ENCODE measurements around the gene PLA2G15.

The PLA2G15 gene

DNA sequence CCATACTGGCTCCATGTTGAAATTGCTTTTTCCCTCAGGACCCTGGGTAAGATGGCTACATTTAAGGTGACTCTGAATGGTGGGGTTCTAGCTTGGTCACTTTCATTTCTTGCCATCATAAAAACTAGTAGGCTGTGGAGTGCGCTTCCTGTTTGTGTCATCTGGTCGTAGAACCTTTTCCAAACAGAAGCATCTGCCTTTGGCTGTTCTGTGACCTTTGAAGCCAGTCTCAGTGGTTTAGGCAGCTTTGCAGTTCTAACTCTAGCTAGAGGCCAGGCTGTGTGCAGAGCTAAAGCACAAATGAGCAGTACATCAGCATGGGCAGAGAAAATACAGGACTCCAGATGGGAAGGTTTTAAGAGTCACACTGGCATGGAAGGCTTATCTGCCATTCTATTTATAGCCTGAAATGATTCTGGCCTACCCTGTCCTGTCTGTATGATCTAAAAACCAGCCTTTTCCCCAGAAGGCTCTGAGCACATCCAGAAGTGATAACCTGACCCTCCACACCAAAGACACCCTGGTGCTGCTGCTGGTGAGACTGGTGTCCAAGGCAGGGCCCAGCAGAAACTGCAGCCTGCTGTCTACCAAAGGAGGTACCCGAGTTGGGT lies 17.9 kb upstream of the PLA2G15 start:
- Histone ChIP-seq H3K36me3 (ENCODE audit: control insufficient read depth, insufficient read depth, low read length) (peaks cover 22% of the 10 kb centered on the region), H3K9ac (ENCODE audit: low read length) (peak overlapping the region; percentile 35), H3K4me3 (ENCODE audit: low read length) (no peak overlapping the region), H3K4me1 (ENCODE audit: control insufficient read depth, insufficient read depth, low read length) (no peaks in the 10 kb centered on the region), H3K27me3 (ENCODE audit: control insufficient read depth, insufficient read depth, low read length) (no peaks in the 10 kb centered on the region), H3K27ac (ENCODE audit: low read depth, low read length) (no peak overlapping the region)

DNA sequence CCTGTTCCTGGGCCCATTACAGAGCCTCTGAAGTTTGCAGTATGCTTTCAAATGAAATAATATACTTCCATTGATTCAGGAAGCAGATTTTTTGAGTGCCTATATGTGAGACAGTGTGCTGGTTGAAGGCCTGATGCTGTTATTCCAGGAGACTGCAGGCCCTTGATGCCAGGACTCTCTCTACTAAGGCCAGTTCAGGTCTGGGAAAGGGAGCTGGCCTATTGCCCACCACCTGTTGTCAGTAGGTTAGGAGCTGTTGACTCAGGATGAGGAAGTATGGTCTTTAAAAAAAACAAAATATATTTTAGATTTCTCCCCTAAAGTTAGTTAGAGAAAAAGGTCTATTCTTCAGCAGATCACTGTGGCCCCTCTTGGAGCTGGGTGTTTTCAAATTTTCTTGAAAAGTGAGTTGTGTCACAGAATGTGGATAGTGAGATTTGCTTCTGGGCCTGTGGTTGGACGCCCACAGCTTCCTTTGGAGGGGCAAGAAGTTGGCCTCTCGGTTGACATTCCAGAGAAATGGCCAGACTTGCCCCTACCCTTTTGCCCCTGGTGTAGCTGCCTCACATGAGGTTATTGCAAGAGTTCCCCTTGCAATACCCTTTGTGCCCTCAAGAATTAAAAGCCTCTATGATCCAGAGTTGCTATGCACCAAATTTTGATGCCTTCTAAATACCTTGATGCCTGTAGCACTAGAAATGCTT lies 17.2 kb upstream of the PLA2G15 start:
- Histone ChIP-seq H3K9ac (ENCODE audit: low read length) (no peak overlapping the region), H3K4me3 (ENCODE audit: low read length) (no peak overlapping the region), H3K4me1 (ENCODE audit: control insufficient read depth, insufficient read depth, low read length) (no peaks in the 10 kb centered on the region), H3K36me3 (ENCODE audit: control insufficient read depth, insufficient read depth, low read length) (peaks cover 22% of the 10 kb centered on the region), H3K27ac (ENCODE audit: low read depth, low read length) (no peak overlapping the region), H3K27me3 (ENCODE audit: control insufficient read depth, insufficient read depth, low read length) (no peaks in the 10 kb centered on the region)

DNA sequence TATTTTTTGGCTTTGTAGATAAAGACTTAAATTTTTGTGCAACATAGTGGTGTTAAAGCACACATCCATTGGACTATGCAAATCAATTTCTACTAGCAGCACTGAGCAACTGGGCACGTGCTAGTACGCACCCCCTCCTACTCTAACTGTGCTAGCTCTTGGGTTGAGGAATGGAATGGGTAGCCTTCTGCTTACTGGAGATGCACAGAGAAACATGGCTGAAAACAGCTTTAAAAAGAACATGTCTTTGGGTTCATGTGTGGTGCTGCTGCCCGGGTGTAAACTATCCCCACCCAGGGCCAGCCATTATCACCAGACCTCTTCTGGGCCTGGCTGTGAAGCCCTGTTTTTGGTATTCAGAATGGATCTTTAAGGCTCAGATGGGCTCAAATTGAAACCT lies 16.5 kb upstream of the PLA2G15 start:
- Histone ChIP-seq H3K9ac (ENCODE audit: low read length) (no peak overlapping the region), H3K36me3 (ENCODE audit: control insufficient read depth, insufficient read depth, low read length) (peaks cover 22% of the 10 kb centered on the region), H3K27ac (ENCODE audit: low read depth, low read length) (no peak overlapping the region), H3K4me1 (ENCODE audit: control insufficient read depth, insufficient read depth, low read length) (no peaks in the 10 kb centered on the region), H3K4me3 (ENCODE audit: low read length) (no peak overlapping the region), H3K27me3 (ENCODE audit: control insufficient read depth, insufficient read depth, low read length) (no peaks in the 10 kb centered on the region)

DNA sequence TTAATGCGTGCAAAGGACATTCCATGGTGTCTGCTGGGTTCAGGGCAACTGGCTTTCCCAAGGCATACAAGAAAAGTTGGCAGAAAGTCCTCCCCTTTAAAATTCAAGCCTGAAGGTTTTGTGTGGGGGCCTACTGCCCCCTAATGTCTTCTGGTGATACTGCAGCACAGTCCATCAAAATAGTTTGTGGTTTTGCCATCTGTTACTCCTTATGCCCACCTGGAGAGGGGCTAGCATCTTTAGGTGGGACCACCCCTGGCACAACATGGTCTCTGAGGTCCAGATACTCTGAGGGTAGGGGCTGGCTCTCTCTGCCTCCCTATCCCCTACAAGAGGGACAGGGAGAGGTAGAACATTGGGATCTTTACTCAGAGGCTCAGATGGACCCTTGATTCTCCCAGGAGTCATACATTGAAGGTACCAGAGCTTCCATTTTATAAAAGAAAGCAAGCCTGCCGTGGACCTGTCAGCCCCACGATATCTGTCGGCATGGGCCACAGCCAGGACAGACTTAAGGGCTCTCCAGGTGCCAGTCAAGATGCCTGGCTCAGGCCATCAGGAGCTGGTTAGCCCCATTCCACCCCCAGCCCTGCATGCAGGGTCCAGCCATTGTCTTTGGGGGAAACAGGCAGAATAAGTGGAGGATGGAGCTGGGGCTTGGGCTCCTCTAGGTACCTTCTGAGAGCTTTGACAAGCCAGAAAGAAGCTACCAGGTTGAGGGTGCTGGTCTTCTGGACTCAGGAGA lies 15.6 kb upstream of the PLA2G15 start:
- no peak overlapping the region for H3K9ac ChIP-seq (ENCODE audit: low read length)
- H3K27ac ChIP-seq (ENCODE audit: low read depth, low read length), result no peak overlapping the region
- no peak overlapping the region for H3K4me3 ChIP-seq (ENCODE audit: low read length)
- peaks cover 22% of the 10 kb centered on the region for H3K36me3 ChIP-seq (ENCODE audit: control insufficient read depth, insufficient read depth, low read length)
- no peaks in the 10 kb centered on the region for H3K27me3 ChIP-seq (ENCODE audit: control insufficient read depth, insufficient read depth, low read length)
- H3K4me1 ChIP-seq (ENCODE audit: control insufficient read depth, insufficient read depth, low read length), result no peaks in the 10 kb centered on the region

DNA sequence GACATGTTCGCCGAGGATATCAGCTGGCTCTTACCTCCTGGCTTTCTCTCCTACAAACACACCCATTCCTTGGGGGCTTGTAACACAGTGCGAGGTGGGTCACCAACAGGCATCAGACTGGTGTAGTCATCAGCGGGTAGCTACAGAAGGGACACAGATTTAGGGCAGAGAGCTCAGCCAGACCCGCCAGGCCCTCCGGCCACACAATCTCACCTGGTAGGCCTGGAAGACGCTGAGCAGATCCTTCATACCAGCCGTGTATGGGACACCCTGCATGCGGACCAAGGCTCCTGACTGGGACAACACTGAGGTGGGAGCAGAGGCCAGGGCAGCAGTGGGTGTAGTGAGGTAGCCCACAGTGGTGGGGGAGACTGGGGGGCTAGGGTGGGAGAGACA lies 15.0 kb upstream of the PLA2G15 start:
- Histone ChIP-seq H3K27me3 (ENCODE audit: control insufficient read depth, insufficient read depth, low read length) (no peaks in the 10 kb centered on the region), H3K27ac (ENCODE audit: low read depth, low read length) (no peak overlapping the region), H3K9ac (ENCODE audit: low read length) (no peak overlapping the region), H3K4me3 (ENCODE audit: low read length) (no peak overlapping the region), H3K36me3 (ENCODE audit: control insufficient read depth, insufficient read depth, low read length) (peaks cover 22% of the 10 kb centered on the region), H3K4me1 (ENCODE audit: control insufficient read depth, insufficient read depth, low read length) (no peaks in the 10 kb centered on the region)

DNA sequence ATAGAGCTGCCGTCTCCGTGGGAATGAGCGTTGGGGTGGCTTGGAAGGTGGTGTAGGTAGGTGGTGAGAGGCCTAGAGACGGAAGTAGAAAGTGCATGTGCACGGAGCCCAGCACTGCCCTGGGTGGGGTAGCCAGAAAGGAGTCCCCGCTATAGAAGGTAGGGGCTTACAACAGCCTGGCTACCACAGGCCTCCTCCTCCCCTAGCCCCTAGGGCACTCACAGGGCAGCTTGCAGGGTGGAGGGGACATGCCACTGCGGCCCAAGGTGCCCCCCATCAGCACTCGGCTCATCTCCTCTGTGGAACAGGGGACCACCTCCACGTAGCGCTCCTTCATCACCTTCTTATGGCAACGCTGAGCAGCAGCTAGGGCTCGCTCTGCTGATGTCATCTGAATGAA lies 14.2 kb upstream of the PLA2G15 start:
- peaks cover 22% of the 10 kb centered on the region for H3K36me3 ChIP-seq (ENCODE audit: control insufficient read depth, insufficient read depth, low read length)
- no peak overlapping the region for H3K27ac ChIP-seq (ENCODE audit: low read depth, low read length)

DNA sequence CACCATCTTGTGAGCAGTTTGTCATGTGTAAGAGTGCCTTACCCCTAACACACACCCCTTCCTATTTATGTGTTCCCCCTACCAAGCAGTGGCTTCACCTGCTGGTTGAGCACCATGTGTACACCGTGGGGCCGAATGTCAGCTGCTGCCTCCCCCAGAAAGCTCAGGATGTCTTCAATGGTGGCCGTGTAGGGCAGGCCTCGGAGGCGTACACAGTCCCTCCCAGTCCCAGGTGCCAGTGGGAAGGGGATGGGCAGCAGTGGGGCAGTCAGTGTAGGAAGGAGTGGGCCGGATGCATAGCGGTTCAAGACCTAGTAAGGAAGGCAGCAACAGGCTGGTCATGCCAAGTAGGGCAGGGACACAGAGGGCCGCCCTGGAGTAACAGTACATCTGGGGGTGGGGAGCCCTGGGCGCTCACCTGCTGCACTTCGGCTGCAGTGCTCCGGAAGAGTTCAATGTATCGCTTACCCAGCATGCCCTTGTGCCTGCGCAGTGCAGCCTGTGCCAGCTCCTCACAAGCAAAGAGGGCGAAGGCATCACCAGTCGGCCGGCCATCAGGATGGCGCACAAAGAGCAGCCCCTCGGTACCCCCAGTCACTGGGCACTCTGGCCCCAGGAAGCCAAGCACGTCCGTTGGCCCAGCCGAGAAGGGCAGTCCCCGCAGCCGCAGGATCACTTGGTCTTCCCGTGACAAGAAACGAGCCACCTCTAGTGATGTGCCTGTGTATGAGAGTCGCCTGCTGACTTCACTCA lies 13.6 kb upstream of the PLA2G15 start:
- H3K9ac ChIP-seq (ENCODE audit: low read length), result no peak overlapping the region
- no peak overlapping the region for H3K4me3 ChIP-seq (ENCODE audit: low read length)
- H3K27ac ChIP-seq (ENCODE audit: low read depth, low read length), result no peak overlapping the region
- H3K36me3 ChIP-seq (ENCODE audit: control insufficient read depth, insufficient read depth, low read length), result peaks cover 22% of the 10 kb centered on the region
- peaks cover 2% of the 10 kb centered on the region for H3K4me1 ChIP-seq (ENCODE audit: control insufficient read depth, insufficient read depth, low read length)
- no peaks in the 10 kb centered on the region for H3K27me3 ChIP-seq (ENCODE audit: control insufficient read depth, insufficient read depth, low read length)

More for the DNA sequence above, 14.2 kb upstream of the PLA2G15 start:
- Histone ChIP-seq H3K4me1 (ENCODE audit: control insufficient read depth, insufficient read depth, low read length) (no peaks in the 10 kb centered on the region), H3K27me3 (ENCODE audit: control insufficient read depth, insufficient read depth, low read length) (no peaks in the 10 kb centered on the region), H3K4me3 (ENCODE audit: low read length) (no peak overlapping the region), H3K9ac (ENCODE audit: low read length) (no peak overlapping the region)

DNA sequence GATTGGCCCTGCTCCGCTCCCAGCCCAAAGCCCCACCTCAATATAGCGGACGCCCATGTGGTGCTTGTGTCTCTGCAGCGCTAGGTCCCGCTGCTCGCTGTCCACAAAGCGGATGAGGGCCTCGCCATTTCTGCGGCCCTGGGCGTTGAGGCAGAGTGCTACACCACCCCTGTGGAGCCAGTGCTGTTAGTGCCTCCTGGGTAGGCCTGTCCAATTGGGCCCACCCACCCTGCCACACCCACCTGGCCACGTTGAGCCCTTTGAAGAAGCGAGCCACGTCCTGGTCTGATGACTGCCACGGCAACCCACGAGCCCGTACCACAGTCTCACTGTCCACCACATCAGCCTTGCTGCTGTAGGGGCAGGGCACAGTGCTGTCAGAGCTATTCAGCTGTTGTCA lies 12.8 kb upstream of the PLA2G15 start:
- Histone ChIP-seq H3K36me3 (ENCODE audit: control insufficient read depth, insufficient read depth, low read length) (peaks cover 22% of the 10 kb centered on the region), H3K9ac (ENCODE audit: low read length) (no peak overlapping the region), H3K4me3 (ENCODE audit: low read length) (no peak overlapping the region), H3K27me3 (ENCODE audit: control insufficient read depth, insufficient read depth, low read length) (no peaks in the 10 kb centered on the region), H3K27ac (ENCODE audit: low read depth, low read length) (no peak overlapping the region), H3K4me1 (ENCODE audit: control insufficient read depth, insufficient read depth, low read length) (peaks cover 6% of the 10 kb centered on the region)

DNA sequence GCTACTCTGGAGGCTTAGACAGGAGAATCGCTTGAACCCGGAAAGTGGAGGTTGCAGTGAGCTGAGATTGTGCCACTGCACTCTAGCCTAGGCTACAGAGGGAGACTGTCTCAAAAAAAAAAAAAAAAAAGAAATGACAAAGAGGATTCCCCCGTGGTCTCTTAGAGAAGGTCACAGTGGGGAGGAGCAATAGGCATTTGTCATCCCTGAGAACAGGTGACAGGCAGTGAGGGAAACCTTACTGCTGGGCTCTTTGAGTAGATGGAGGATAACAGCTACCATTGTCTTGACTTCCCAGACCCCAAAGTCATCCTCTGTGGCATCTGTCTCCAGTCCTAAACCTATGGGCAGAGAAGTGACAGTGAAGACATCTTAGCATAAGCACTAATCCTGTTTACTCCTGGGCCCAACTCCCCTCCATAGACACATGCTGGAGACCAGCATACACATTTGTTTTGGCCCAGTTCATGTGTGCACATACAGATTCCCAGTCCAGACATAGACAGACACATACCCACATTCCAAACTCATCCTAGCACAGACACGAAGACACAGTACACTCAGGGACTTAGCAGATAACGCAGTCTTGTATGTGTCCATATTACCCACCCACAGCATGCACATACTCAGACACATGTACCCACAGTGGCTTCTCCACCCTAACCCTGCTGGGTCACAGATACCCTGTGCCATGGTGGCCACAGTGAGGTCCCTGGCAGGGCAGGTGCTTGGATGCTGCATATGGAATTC lies 11.9 kb upstream of the PLA2G15 start:
- H3K4me1 ChIP-seq (ENCODE audit: control insufficient read depth, insufficient read depth, low read length), result peaks cover 6% of the 10 kb centered on the region
- H3K36me3 ChIP-seq (ENCODE audit: control insufficient read depth, insufficient read depth, low read length), result peaks cover 22% of the 10 kb centered on the region
- no peaks in the 10 kb centered on the region for H3K27me3 ChIP-seq (ENCODE audit: control insufficient read depth, insufficient read depth, low read length)
- H3K9ac ChIP-seq (ENCODE audit: low read length), result no peak overlapping the region
- H3K27ac ChIP-seq (ENCODE audit: low read depth, low read length), result no peak overlapping the region
- H3K4me3 ChIP-seq (ENCODE audit: low read length), result peak overlapping the region; percentile 20

DNA sequence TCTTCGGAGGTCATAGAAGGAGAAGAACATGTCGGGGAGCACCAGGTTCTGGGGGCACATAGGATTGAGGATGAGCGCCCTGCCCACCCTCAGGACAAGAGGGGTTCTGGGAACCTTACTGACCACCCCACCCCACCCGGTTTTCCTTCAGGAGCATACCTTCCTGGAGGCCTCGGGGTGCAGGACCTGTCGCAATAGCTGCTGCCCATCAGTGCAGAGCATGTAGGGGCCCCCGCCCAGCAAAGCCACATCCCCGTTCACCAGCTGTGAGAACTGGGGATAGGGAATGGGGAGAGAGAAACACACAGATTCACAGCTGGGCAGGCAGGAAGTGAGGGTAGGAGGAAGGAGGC lies 11.4 kb upstream of the PLA2G15 start:
- Histone ChIP-seq H3K4me3 (ENCODE audit: low read length) (peak overlapping the region; percentile 20), H3K9ac (ENCODE audit: low read length) (no peak overlapping the region), H3K4me1 (ENCODE audit: control insufficient read depth, insufficient read depth, low read length) (peaks cover 6% of the 10 kb centered on the region), H3K27ac (ENCODE audit: low read depth, low read length) (no peak overlapping the region), H3K36me3 (ENCODE audit: control insufficient read depth, insufficient read depth, low read length) (peaks cover 22% of the 10 kb centered on the region), H3K27me3 (ENCODE audit: control insufficient read depth, insufficient read depth, low read length) (no peaks in the 10 kb centered on the region)

DNA sequence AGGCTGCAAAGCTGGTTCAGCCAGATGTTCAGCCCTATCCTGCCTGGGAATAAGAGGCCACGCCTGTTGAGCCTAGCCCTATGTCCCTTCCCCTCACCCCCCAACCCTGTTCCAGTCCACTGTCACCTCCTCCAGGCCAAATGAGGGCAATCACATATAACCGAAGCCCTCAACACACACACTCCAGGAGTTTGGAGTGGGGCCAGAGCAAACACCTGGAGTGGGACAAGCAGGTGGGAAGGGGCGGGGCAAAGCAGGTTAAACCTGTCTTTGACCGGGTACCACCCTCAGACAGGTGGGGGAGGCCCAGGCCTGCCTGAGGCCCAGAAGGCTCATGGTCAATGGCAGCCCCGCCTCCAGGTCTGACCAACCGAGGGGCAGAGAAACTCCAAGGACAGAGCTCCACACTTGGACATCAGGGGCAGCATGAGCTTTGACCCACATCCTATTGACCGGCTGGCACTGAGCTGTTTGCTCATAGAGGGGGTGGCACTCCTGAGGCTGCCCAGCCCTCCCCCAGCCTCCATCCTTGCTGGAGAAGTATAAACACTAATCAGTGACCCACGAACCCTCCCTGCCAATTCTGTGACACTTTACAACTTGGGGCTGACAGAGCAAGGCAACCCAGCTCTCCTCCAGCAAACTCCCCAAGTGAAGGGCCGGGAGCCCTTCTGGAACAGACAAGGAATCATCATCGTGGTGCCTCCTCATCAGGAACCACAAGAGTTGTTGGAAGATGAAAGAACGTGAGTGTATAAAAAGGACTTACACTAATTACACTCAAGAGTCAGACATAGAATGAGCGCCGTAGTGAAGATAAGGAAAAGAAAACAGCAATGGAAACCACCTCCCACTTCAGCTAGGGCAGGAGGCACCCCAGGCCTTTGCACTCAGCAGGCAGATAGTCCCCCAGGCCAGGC lies 10.7 kb upstream of the PLA2G15 start:
- Histone ChIP-seq H3K4me1 (ENCODE audit: control insufficient read depth, insufficient read depth, low read length) (peaks cover 6% of the 10 kb centered on the region), H3K9ac (ENCODE audit: low read length) (peak overlapping the region; percentile 45), H3K27me3 (ENCODE audit: control insufficient read depth, insufficient read depth, low read length) (no peaks in the 10 kb centered on the region), H3K27ac (ENCODE audit: low read depth, low read length) (no peak overlapping the region), H3K36me3 (ENCODE audit: control insufficient read depth, insufficient read depth, low read length) (peaks cover 22% of the 10 kb centered on the region), H3K4me3 (ENCODE audit: low read length) (peak overlapping the region; percentile 45)

All from rectal smooth muscle tissue (tissue), 1 donor.